ENCODE measurements around the gene EGFL6. TPM values are rescaled to one million over a fixed set of nuclear protein-coding genes. Genes with fewer than 3 reads are reported as not detected.

EGFL6 gene
- total and polyA plus RNA-seq, 2 experiments from 2014 or later, result not detected

DNA sequence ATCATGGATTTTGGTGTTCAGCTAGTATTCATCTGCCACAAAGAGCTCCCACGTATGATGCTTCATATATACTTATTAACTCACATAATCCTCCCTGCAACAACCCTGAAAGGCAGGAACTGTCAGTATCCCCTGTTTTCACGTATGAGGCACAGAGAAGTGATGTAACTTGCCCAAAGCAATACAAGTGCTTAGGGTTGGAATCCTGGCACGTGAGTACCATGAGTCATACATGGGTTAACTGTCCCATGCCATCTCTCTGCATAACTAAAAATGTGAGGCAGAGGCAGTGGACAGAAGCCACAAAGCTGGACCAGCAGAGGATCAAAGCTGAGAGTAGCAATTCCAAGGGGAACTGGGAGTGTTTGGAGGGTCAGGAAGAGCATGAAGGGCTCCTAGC is 35.7 kb upstream of the EGFL6 start:
- Histone ChIP-seq H3K27ac (no peak overlapping the region), H2AFZ (no peak overlapping the region), H3K9ac (no peak overlapping the region), H3K4me2 (ENCODE audit: unreplicated experiment) (no peak overlapping the region), H3K4me3 (no peak overlapping the region), H3K27me3 (replicated peaks; ENCODE audit: insufficient read depth) (no peaks in the 10 kb centered on the region), H3K79me2 (ENCODE audit: insufficient read depth) (no peaks in the 10 kb centered on the region), H3K9me3 (ENCODE audit: low read depth) (no peaks in the 10 kb centered on the region), H3K4me1 (ENCODE audit: insufficient read depth) (no peaks in the 10 kb centered on the region), H3K36me3 (ENCODE audit: low read depth) (no peaks in the 10 kb centered on the region), H4K20me1 (ENCODE audit: insufficient read depth) (no peaks in the 10 kb centered on the region), H3K9me2 (ENCODE audit: insufficient read depth) (no peaks in the 10 kb centered on the region), H3F3A (ENCODE audit: insufficient read depth) (no peaks in the 10 kb centered on the region)
- in situ Hi-C loops (cut with MboI), result no loop called here
- no peak for TF ChIP-seq EZH2phosphoT487 (IDR thresholded peaks at IDR 0.05; ENCODE audit: insufficient read depth, low read depth)
- no peak for TF ChIP-seq EZH2 (IDR thresholded peaks at IDR 0.05; ENCODE audit: insufficient read depth, poor library complexity, severe bottlenecking)
- 2 to 3% methylated on average over 3 of the region's 3 CpGs for WGBS, 2 experiments (ENCODE audit: low coverage in 1 of 2, low lambda C conversion rate in 2 of 2, missing lambda C conversion rate in 2 of 2)
- DNase-seq, result peak; percentile 69

DNA sequence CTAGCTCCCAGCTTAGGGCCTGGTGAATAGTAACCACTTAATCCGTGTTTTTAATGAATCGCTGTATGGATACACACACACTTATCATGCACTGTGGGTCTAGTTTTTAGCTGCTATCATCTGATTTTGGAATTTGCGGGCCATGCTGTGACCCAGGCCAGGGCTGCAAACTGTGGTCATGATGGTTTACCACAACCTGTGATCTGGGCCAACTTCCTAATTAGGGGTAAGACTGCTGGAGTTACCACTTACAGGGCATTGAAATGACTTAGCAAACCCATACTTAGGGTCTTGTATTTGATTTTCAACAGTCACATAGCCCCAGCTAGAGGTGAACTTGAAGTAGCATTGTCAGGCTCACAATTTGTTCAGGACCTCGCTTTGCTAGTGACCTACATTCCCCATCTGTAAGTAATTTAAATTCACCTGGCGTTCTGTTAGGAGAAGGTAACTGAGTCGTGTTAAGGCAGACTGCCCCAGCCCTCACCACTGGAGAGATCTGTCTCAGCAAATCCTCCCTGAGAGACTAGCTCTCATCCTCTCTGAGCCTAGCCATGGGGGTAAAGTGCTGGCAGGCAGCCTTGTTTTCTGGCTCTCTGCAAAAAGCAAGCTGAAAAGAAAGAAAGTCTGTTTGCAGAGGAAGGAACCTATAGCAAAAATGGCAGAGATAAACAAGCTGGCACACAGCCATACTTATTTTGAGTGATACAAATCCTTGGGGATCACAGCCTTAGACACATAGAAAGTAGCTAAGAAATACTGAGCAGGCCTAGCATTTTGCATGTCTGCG is 33.8 kb upstream of the EGFL6 start:
- no peaks in the 10 kb centered on the region for H3F3A ChIP-seq (ENCODE audit: insufficient read depth)
- in situ Hi-C loops (cut with MboI), result no loop called here
- no peaks in the 10 kb centered on the region for H3K27me3 ChIP-seq (replicated peaks; ENCODE audit: insufficient read depth)
- H3K4me2 ChIP-seq (ENCODE audit: unreplicated experiment), result no peak overlapping the region
- H3K27ac ChIP-seq, result no peak overlapping the region
- TF ChIP-seq EZH2 (IDR thresholded peaks at IDR 0.05; ENCODE audit: insufficient read depth, poor library complexity, severe bottlenecking) (no peak), EZH2phosphoT487 (IDR thresholded peaks at IDR 0.05; ENCODE audit: insufficient read depth, low read depth) (no peak)
- no peaks in the 10 kb centered on the region for H4K20me1 ChIP-seq (ENCODE audit: insufficient read depth)
- no peak overlapping the region for H2AFZ ChIP-seq
- no peaks in the 10 kb centered on the region for H3K79me2 ChIP-seq (ENCODE audit: insufficient read depth)
- H3K4me3 ChIP-seq, result no peak overlapping the region
- WGBS, 2 experiments (ENCODE audit: low coverage in 1 of 2, low lambda C conversion rate in 2 of 2, missing lambda C conversion rate in 2 of 2), result 85 to 91% methylated on average over 7 of the region's 7 CpGs
- H3K4me1 ChIP-seq (ENCODE audit: insufficient read depth), result no peaks in the 10 kb centered on the region
- no peaks in the 10 kb centered on the region for H3K9me2 ChIP-seq (ENCODE audit: insufficient read depth)
- H3K9me3 ChIP-seq (ENCODE audit: low read depth), result no peaks in the 10 kb centered on the region
- no peak overlapping the region for H3K9ac ChIP-seq
- no peaks in the 10 kb centered on the region for H3K36me3 ChIP-seq (ENCODE audit: low read depth)
- no peak for DNase-seq

DNA sequence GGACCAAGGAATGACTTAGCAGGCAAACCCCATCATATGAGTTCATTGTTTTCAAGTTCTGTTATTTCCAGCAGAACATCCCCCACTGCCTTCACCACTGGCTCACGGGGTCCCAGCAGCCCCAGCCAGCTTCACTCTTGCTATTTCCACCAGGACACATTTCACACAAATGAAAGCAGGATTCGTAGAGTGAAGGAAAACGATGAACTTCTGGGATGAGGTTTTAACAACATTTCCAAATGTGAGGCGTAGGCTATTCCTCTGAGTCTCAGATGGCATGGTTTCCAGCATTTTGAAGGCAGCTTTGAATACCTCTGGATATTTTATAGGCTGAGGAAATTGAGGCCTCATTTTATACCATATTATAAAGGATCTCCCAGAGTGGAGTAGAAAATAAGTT is 32.9 kb upstream of the EGFL6 start:
- Histone ChIP-seq H3K9ac (no peak overlapping the region), H3F3A (ENCODE audit: insufficient read depth) (no peaks in the 10 kb centered on the region), H3K27ac (no peak overlapping the region), H3K36me3 (ENCODE audit: low read depth) (no peaks in the 10 kb centered on the region), H3K4me2 (ENCODE audit: unreplicated experiment) (no peak overlapping the region), H3K9me2 (ENCODE audit: insufficient read depth) (no peaks in the 10 kb centered on the region), H3K4me1 (ENCODE audit: insufficient read depth) (no peaks in the 10 kb centered on the region), H4K20me1 (ENCODE audit: insufficient read depth) (no peaks in the 10 kb centered on the region), H3K27me3 (replicated peaks; ENCODE audit: insufficient read depth) (no peaks in the 10 kb centered on the region), H3K4me3 (no peak overlapping the region), H3K9me3 (ENCODE audit: low read depth) (no peaks in the 10 kb centered on the region), H3K79me2 (ENCODE audit: insufficient read depth) (no peaks in the 10 kb centered on the region), H2AFZ (no peak overlapping the region)
- TF ChIP-seq EZH2 (IDR thresholded peaks at IDR 0.05; ENCODE audit: insufficient read depth, poor library complexity, severe bottlenecking) (no peak), EZH2phosphoT487 (IDR thresholded peaks at IDR 0.05; ENCODE audit: insufficient read depth, low read depth) (no peak)
- no peak for DNase-seq
- in situ Hi-C loops (cut with MboI), result no loop called here
- 37 to 46% methylated on average over 4 of the region's 4 CpGs for WGBS, 2 experiments (ENCODE audit: low coverage in 1 of 2, low lambda C conversion rate in 2 of 2, missing lambda C conversion rate in 2 of 2)

DNA sequence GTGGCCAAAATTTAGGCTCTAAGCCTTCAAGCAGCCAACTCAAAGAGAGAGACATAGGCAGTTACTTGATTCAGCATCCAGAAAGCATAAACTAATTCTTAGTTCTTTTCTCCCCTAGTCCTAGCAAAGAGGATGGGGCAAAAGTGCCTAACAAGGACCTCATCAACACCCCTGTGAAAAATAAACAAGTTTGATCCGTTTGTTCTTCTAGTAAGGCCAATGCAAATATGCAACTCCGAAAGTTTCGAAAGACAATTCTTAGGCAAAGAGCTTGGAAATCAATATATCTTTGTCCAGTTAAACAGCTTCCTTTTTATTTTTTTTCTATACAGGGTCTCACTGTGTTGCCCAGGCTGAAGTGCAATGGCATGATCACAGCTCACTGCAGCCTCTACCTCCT is 31.0 kb upstream of the EGFL6 start:
- Histone ChIP-seq H3K4me3 (no peak overlapping the region), H3K9ac (no peak overlapping the region), H3K9me3 (ENCODE audit: low read depth) (no peaks in the 10 kb centered on the region), H3K27me3 (replicated peaks; ENCODE audit: insufficient read depth) (no peaks in the 10 kb centered on the region), H3K36me3 (ENCODE audit: low read depth) (no peaks in the 10 kb centered on the region), H3K9me2 (ENCODE audit: insufficient read depth) (no peaks in the 10 kb centered on the region), H3K4me1 (ENCODE audit: insufficient read depth) (no peaks in the 10 kb centered on the region), H3K4me2 (ENCODE audit: unreplicated experiment) (no peak overlapping the region), H3F3A (ENCODE audit: insufficient read depth) (no peaks in the 10 kb centered on the region), H4K20me1 (ENCODE audit: insufficient read depth) (no peaks in the 10 kb centered on the region), H2AFZ (no peak overlapping the region), H3K79me2 (ENCODE audit: insufficient read depth) (no peaks in the 10 kb centered on the region), H3K27ac (no peak overlapping the region)
- no peak for DNase-seq
- WGBS, 2 experiments (ENCODE audit: low coverage in 1 of 2, low lambda C conversion rate in 2 of 2, missing lambda C conversion rate in 2 of 2), result 80 to 98% methylated on average over 3 of the region's 3 CpGs
- TF ChIP-seq EZH2phosphoT487 (IDR thresholded peaks at IDR 0.05; ENCODE audit: insufficient read depth, low read depth) (no peak), EZH2 (IDR thresholded peaks at IDR 0.05; ENCODE audit: insufficient read depth, poor library complexity, severe bottlenecking) (no peak)
- in situ Hi-C loops (cut with MboI), result no loop called here

Measured in GM23248 (cell line).